ENCODE measurements around the gene PTK6.

DNA sequence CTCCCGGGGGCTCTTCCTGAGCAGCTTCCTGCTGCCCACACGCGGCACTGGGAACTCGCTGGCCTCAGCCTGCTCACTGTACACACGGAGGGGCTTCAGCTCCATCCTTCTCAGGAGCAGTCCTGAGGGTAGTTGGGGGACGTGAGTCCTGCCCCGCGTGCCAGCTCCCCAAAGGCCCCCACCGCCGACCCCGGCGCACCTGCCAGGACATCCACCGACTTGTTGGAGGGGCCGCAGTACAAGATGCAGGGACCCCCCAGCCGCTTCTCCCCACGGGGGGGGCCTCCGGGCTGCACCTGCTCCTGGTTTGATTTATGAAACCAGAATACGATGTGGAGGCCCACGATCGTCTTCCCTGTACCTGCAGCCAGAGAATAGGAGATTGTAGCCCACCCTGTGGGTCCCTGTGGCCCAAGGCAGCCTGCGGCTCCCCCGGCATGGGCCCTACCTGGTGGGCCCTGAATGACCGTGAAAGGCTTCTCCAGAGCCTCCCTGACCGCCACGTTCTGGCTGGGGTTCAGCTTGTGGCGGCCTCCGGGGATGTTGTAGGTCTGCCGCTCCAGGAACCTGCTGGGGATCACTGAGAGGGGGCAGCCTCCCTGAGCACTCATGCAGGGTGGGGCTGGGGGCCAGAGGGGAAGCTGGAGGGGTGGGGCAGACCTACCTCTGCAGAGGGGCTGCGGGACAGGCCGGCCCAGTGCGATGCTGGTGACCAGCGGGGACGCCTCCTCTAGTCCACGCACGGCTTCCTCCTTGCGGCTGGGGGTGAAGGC is 24.6 kb upstream of the PTK6 start:
- TF ChIP-seq CTCF (IDR thresholded peaks at IDR 0.05; ENCODE audit: low read depth, low read length, poor library complexity, severe bottlenecking) (no peak), EZH2phosphoT487 (IDR thresholded peaks at IDR 0.05; ENCODE audit: borderline replicate concordance, low read length) (no peak)
